Esophagus muscularis mucosa (tissue), 4 donors: Measurements from ENCODE around the gene ANKRD18B.
"Not testable (repeated sequence)": the region's sequence is repeated elsewhere in the genome, so short reads cannot be mapped to it uniquely, and the experiment has no call there.

Experiments
- EP300 ChIP-seq: sonication (generic); formaldehyde crosslinking; IDR thresholded peaks from one replicate; pipeline ENCODE4 v1.6.1; 2017; ENCODE audit warnings: antibody characterized with exemption
- POLR2A ChIP-seq: fragments of 450-650 bp; IDR thresholded peaks from one replicate; pipeline ENCODE4 v1.6.1; 2017; ENCODE audit warnings: antibody characterized with exemption, moderate library complexity, mild to moderate bottlenecking, low read depth
- TF ChIP-seq, protein P1 (sequence below), 3 experiments: fragments of 200-600 bp in 2 of 3; fragments of 450-650 bp in 1 of 3; sonication (generic) in 2 of 3; IDR thresholded peaks; one replicate each; pipeline ENCODE4 v1.5.1; 2017 to 2019; ENCODE audit warnings: antibody characterized with exemption in 3 of 3, mild to moderate bottlenecking in 2 of 3, moderate library complexity in 1 of 3

DNA sequence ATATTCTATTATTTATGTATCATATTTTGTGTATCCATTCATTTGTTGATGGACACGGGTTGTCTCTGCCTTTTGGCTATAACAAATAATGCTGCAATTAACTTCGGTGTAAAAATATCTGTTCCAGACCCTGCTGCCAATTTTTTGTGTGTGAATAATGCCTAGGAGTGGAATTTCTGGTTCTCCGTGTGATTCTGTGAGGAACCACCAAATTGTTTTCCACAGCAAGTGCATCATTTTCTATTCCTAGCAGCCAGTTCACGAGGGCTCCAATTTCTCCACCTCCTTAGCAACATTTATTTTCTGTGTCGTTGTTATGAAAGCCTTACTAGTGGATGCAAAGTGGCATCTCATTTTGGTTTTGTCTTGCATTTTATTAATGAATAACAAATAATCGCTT lies 2.2 kb upstream of the ANKRD18B start:
- TF ChIP-seq, protein P1, sequence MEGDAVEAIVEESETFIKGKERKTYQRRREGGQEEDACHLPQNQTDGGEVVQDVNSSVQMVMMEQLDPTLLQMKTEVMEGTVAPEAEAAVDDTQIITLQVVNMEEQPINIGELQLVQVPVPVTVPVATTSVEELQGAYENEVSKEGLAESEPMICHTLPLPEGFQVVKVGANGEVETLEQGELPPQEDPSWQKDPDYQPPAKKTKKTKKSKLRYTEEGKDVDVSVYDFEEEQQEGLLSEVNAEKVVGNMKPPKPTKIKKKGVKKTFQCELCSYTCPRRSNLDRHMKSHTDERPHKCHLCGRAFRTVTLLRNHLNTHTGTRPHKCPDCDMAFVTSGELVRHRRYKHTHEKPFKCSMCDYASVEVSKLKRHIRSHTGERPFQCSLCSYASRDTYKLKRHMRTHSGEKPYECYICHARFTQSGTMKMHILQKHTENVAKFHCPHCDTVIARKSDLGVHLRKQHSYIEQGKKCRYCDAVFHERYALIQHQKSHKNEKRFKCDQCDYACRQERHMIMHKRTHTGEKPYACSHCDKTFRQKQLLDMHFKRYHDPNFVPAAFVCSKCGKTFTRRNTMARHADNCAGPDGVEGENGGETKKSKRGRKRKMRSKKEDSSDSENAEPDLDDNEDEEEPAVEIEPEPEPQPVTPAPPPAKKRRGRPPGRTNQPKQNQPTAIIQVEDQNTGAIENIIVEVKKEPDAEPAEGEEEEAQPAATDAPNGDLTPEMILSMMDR (IDR thresholded peaks at IDR 0.05): not testable (repeated sequence)
- TF ChIP-seq POLR2A, EP300: not testable (repeated sequence)
